Heart right ventricle (tissue), 16 donors: ENCODE measurements around the gene RALGPS1. TPM values are rescaled to one million over a fixed set of nuclear protein-coding genes. Genes with fewer than 3 reads are reported as not detected.
A peak's percentile ranks its signal among the peaks of the same experiment; 100 is the strongest.

Experiments used
- ATAC-seq, 8 donors: fragments of 200-7000 bp; cut with Tn5 transposase; one replicate each; pipeline ENCODE4 v1.9.1; 2020; ENCODE audit warnings: mild to moderate bottlenecking in 8 of 8, moderate library complexity in 8 of 8, moderate number of reproducible peaks in 1 of 8
- DNase-seq, 2 donors: peaks; one replicate each; pipeline ENCODE4 v3.0.0-alpha.2; 2020
- H3K27ac ChIP-seq, 10 donors: fragments of 200-600 bp; sonication (generic) in 2 of 10; one replicate each; pipeline versions ENCODE4 v1.5.0 to v1.8.0; 2020 to 2022; ENCODE audit warnings: mild to moderate bottlenecking in 3 of 10
- H3K27me3 ChIP-seq, 7 donors: fragments of 200-600 bp; one replicate each; pipeline ENCODE4 v1.8.0; 2021 to 2022; ENCODE audit warnings: mild to moderate bottlenecking in 2 of 7
- H3K36me3 ChIP-seq, 9 donors: fragments of 200-600 bp; sonication (generic) in 1 of 9; one replicate each; pipeline versions ENCODE4 v1.5.0 to v1.8.0; 2020 to 2022; ENCODE audit warnings: mild to moderate bottlenecking in 2 of 9
- H3K4me1 ChIP-seq, 9 donors: fragments of 200-600 bp; sonication (generic) in 1 of 9; one replicate each; pipeline versions ENCODE4 v1.5.0 to v1.8.0; 2020 to 2022; ENCODE audit warnings: mild to moderate bottlenecking in 4 of 9
- H3K4me3 ChIP-seq, 10 donors: fragments of 200-600 bp; sonication (generic) in 2 of 10; one replicate each; pipeline versions ENCODE4 v1.5.0 to v1.8.0; 2020 to 2022; ENCODE audit warnings: mild to moderate bottlenecking in 7 of 10, moderate library complexity in 2 of 10
- H3K9me3 ChIP-seq, 11 donors: fragments of 200-600 bp in 10 of 11; sonication (generic) in 2 of 11; one replicate each; pipeline versions ENCODE4 v1.5.0 to v1.8.0; 2013 to 2022; ENCODE audit warnings: mild to moderate bottlenecking in 2 of 11, control low read depth in 1 of 11, moderate library complexity in 1 of 11
- CTCF ChIP-seq, 9 donors: fragments of 200-600 bp; sonication (generic) in 2 of 9; IDR thresholded peaks; one replicate each; pipeline versions ENCODE4 v1.5.0 to v1.8.0; 2021 to 2022; ENCODE audit warnings: antibody characterized with exemption in 9 of 9, mild to moderate bottlenecking in 5 of 9, moderate library complexity in 1 of 9
- WGBS, 2 donors: extraction: QIAGEN DNeasy Blood & Tissue Kit; methylation state at CpG; one replicate each; pipeline ENCODE4 v1.1.7; 2013; ENCODE audit warnings: inconsistent platforms in 1 of 2; 5-methylcytosine and 5-hydroxymethylcytosine counted together
- intact Hi-C, 10 donors: fragments of 100-400 bp; cut with DNase I; formaldehyde crosslinking; loops; one replicate each; pipeline versions ENCODE4 v1.11.1 to v1.14.2; 2022
- polyA plus RNA-seq, 2 donors: library from polyadenylated mRNA; stranded (reverse); fragments of 200-250 nt; gene quantifications; one replicate each; pipeline ENCODE4 v1.2.3, GENCODE V29; 2013
- total RNA-seq, 10 donors: library from RNA; stranded (reverse); fragmentation: NEBNext Ultra II Directional in 3 of 10; extraction: Animal tissue kit (Norgen Biotek cat#: 25700) in 3 of 10; gene quantifications; one replicate each; pipeline versions ENCODE4 v1.2.1 to v1.2.4, GENCODE V29; 2021 to 2023
- donor health status: Arrhythmogenic right ventricular cardiomyopathy.
- donor health status: ischemic (EF 13 %, LVEDD 7.1; RV severe dilation, severe dysfunction).
- donor health status: healthy with polysubstance abuse.
- donor health status: DM: no; HTN: yes; CAD: no.
- donor health status: DM: no; HTN: no; CAD: no.
- donor health status: ischemic (EF 25% LVEDD 6.9; RV normal size, moderate dysfunction).
- donor health status: ischemic (EF 25% LVEDD 5.7; RV mildly dilated, moderate dysfunction).
- donor health status: healthy.
- donor health status: DM: yes; HTN: yes; CAD: no.
- donor health status: Ischemic cardiomyopathy.
- donor health status: ischemic (EF 35%, LVEDD 5.7; RV mildly dilated, moderate dysfunction).
- donor health status: nonischemic (EF 11% LVEDD 7.7; RV severe dilation, severe dysfunction).
- donor health status: DM: yes; HTN: yes; CAD: no.
- donor health status: PGD.
- donor health status: ischemic (EF 29% LVEDD 5.4; RV normal size, mild dysfunction).
- donor health status: nonischemic (EF 23%, LVEDD 6.1; RV moderate dilation, normal function).

Gene RALGPS1
- total and polyA plus RNA-seq, 12 donors, result 4.2 to 25.0 (median 16.8) TPM

DNA sequence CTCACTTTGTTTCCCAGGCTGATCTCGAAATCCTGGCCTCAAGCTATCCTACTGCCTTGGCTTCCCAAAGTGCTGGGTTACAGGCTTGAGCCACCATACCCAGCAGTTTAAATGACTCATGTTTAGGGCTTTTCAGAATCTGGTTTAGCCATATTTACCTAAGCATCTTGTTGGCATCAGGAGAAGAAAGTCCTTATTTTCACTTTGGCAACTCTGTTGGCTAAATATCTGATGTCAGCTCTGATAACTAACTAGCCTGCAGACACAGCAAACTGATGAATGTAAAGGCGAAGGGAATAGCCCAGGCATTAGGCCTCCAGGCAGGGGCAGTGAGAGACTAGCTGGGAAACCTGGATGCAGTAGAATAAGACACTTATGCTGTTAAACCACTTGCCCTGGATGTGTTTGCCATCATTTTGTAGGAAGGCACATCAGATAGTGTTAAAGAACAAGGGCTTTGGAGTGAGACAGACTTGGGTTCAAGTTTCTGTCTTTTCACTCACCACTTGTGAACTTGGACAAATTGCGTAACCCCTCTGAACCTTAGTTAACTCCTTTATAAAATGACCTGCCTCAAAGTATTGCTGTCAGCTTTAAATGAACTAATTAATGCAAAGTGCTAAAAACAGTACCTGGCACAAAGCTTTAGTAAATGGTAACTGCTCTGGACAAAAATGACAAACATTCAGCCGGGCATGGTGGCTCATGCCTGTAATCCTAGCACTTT lies 315.3 kb downstream of the RALGPS1 start:
- WGBS, 2 donors, result 95% methylated on average over 4 of the region's 4 CpGs

GRCh38 chr9:127231666-127232065 lies 317.1 kb downstream of the RALGPS1 start:
- ATAC-seq, result no peak
- no peak overlapping the region for H3K27ac ChIP-seq
- TF ChIP-seq CTCF (IDR thresholded peaks at IDR 0.05), result no peak
- WGBS, 2 donors, result 86 to 93% methylated on average over 3 of the region's 3 CpGs
- no peak overlapping the region for H3K4me3 ChIP-seq
- intact Hi-C loops, result no loop called here
- H3K4me1 ChIP-seq, result peaks cover 0 to 21% (median 11%) of the 10 kb centered on the region in 9 donors
- no peaks in the 10 kb centered on the region for H3K36me3 ChIP-seq
- DNase-seq, result no peak
- no peaks in the 10 kb centered on the region for H3K27me3 ChIP-seq
- no peaks in the 10 kb centered on the region for H3K9me3 ChIP-seq

More for the DNA sequence above, 315.3 kb downstream of the RALGPS1 start:
- no peaks in the 10 kb centered on the region for H3K36me3 ChIP-seq
- no peak for DNase-seq
- intact Hi-C loops, result loop anchor here in 4 of 10 donors (10.0 kb wide), 3 partner anchors 85 to 195 kb away; partner anchors contain the start of gene ZNF79 (in 2 of the 4)
- no peak overlapping the region for H3K27ac ChIP-seq
- no peak overlapping the region for H3K4me3 ChIP-seq
- H3K4me1 ChIP-seq, result peaks cover 0 to 33% (median 15%) of the 10 kb centered on the region in 9 donors
- ATAC-seq, result no peak
- H3K9me3 ChIP-seq, result no peaks in the 10 kb centered on the region
- TF ChIP-seq CTCF (IDR thresholded peaks at IDR 0.05), result no peak
- H3K27me3 ChIP-seq, result peaks cover 0 to 8% (median 0%) of the 10 kb centered on the region in 7 donors

GRCh38 chr9:127232833-127233549 lies 318.4 kb downstream of the RALGPS1 start:
- no peaks in the 10 kb centered on the region for H3K9me3 ChIP-seq
- no peak for DNase-seq
- H3K4me1 ChIP-seq, result peaks cover 0 to 27% (median 11%) of the 10 kb centered on the region in 9 donors
- H3K36me3 ChIP-seq, result peaks cover 0 to 11% (median 0%) of the 10 kb centered on the region in 9 donors
- intact Hi-C loops, result no loop called here
- peak overlapping the region in 3 of 10 donors; percentile 40 to 59 (median 48) for H3K27ac ChIP-seq
- no peaks in the 10 kb centered on the region for H3K27me3 ChIP-seq
- WGBS, 2 donors, result 84 to 93% methylated on average over 4 of the region's 4 CpGs
- no peak for TF ChIP-seq CTCF (IDR thresholded peaks at IDR 0.05)
- ATAC-seq, result no peak
- H3K4me3 ChIP-seq, result no peak overlapping the region

GRCh38 chr9:127233550-127233949 lies 319.0 kb downstream of the RALGPS1 start:
- WGBS, 2 donors, result 67 to 77% methylated on average over 4 of the region's 4 CpGs
- TF ChIP-seq CTCF (IDR thresholded peaks at IDR 0.05), result no peak
- Histone ChIP-seq H3K27me3 (no peaks in the 10 kb centered on the region), H3K9me3 (no peaks in the 10 kb centered on the region), H3K27ac (peak overlapping the region in 4 of 10 donors; percentile 22 to 59 (median 44)), H3K36me3 (peaks cover 0 to 16% (median 0%) of the 10 kb centered on the region in 9 donors), H3K4me1 (peaks cover 0 to 27% (median 11%) of the 10 kb centered on the region in 9 donors), H3K4me3 (no peak overlapping the region)
- intact Hi-C loops, result no loop called here
- peak in 1 of 8 donors; percentile 26 for ATAC-seq
- DNase-seq, result no peak
